ENCODE data around the gene FLAD1. TPM values are rescaled to one million over a fixed set of nuclear protein-coding genes. Genes with fewer than 3 reads are reported as not detected.

The FLAD1 gene
- total RNA-seq, 4 donors from 2014 or later = 12.8 to 23.5 (median 20.7) TPM

DNA sequence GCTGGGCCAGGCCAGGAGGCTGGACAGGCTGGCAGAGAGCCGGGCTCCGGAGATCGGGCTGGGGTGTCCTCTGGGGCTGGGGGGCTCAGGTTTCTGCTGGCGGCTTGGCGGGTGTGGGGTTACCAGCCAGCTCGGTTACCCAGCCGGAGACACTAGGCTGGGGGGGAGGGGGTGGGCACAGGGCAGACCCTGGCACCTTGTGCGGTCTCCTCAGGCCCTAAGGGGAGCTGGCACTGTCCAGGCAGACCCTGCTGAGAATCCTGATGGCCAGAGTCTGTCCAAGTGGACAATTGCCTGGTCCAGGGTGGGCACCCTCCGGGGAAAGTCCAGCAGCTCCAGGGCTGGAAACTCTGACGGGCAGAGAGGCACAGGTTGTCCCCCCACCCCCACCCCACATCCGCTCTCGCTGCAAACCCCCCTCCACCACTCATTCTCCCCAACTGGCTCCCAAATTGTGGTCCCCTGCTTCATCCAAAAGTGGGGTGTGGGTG lies 26.1 kb downstream of the FLAD1 start:
- Histone ChIP-seq H3K9me3 (no peaks in the 10 kb centered on the region), H3K4me1 (peaks cover 3 to 98% (median 47%) of the 10 kb centered on the region in 3 donors), H3K27me3 (no peaks in the 10 kb centered on the region), H3K36me3 (peaks cover 0 to 4% of the 10 kb centered on the region in 2 donors), H3K4me3 (peak overlapping the region in 1 of 2 donors; percentile 34), H3K27ac (peak overlapping the region in 3 of 4 donors; percentile 88 to 97 (median 97))
- WGBS, 2 donors (ENCODE audit: low coverage in 1 of 2) = no CpG with 5 or more reads among the region's 12 CpGs
- TF ChIP-seq EP300 (IDR thresholded peaks at IDR 0.05) (no peak), POLR2AphosphoS5 (IDR thresholded peaks at IDR 0.05) (no peak)
- TF ChIP-seq, protein P1, sequence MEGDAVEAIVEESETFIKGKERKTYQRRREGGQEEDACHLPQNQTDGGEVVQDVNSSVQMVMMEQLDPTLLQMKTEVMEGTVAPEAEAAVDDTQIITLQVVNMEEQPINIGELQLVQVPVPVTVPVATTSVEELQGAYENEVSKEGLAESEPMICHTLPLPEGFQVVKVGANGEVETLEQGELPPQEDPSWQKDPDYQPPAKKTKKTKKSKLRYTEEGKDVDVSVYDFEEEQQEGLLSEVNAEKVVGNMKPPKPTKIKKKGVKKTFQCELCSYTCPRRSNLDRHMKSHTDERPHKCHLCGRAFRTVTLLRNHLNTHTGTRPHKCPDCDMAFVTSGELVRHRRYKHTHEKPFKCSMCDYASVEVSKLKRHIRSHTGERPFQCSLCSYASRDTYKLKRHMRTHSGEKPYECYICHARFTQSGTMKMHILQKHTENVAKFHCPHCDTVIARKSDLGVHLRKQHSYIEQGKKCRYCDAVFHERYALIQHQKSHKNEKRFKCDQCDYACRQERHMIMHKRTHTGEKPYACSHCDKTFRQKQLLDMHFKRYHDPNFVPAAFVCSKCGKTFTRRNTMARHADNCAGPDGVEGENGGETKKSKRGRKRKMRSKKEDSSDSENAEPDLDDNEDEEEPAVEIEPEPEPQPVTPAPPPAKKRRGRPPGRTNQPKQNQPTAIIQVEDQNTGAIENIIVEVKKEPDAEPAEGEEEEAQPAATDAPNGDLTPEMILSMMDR (IDR thresholded peaks at IDR 0.05) = no peak
- ATAC-seq = no peak

- 88 to 98% methylated on average over 4 to 5 of the region's 5 CpGs for WGBS, 2 donors (ENCODE audit: low coverage in 1 of 2)
- peaks cover 1 to 95% (median 42%) of the 10 kb centered on the region in 3 donors for H3K4me1 ChIP-seq
- ATAC-seq = no peak
- H3K4me3 ChIP-seq = peak overlapping the region in 1 of 2 donors; percentile 34
- H3K36me3 ChIP-seq = peaks cover 0 to 9% of the 10 kb centered on the region in 2 donors
- H3K27me3 ChIP-seq = no peaks in the 10 kb centered on the region
- H3K9me3 ChIP-seq = no peaks in the 10 kb centered on the region
- TF ChIP-seq, protein P1 (IDR thresholded peaks at IDR 0.05) = no peak
- no peak for TF ChIP-seq EP300 (IDR thresholded peaks at IDR 0.05)
- no peak for TF ChIP-seq POLR2AphosphoS5 (IDR thresholded peaks at IDR 0.05)
- TF ChIP-seq POLR2A (IDR thresholded peaks at IDR 0.05) = no peak
- H3K27ac ChIP-seq = peak overlapping the region in 3 of 4 donors; percentile 88 to 97 (median 97)
Observed at GRCh38 chr1:155009742-155010141, 26.6 kb downstream of the FLAD1 start.

DNA sequence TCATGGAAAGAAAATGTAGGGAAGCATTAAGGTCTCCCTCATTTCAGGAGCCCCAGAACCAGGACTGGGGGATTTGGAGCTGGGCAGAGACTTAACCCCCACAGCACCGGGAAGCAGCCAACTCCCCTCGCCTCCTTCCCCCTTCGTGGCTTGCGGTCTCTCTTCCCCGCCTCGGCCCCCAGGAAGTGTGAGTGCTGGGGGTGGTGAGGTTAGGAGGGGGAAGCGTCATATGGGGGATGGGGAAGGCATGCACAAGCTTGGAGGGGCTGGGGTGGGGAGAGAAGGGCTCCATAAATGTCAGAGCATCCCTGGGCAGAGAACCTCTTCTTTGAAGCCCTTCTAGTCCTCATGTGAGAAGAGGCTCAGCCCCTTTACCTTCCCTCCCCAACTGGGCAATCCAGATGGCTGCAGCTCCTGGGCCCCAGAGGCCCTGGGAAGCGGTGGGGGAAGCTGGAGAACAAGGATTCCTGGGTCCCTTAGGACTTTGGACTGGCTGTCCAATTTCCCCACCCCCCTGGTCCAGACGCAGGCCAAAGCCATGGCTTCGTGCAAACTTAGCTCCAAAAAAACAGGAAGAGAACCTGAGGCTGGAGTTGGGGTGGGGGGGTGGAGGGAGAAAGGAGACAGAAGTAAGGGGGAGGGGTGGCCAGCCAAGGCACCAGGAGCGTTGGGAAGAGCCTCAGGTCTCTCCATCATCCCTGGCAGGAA lies 27.2 kb downstream of the FLAD1 start:
- 44 to 86% methylated on average over 1 to 6 of the region's 11 CpGs for WGBS, 2 donors (ENCODE audit: low coverage in 1 of 2)
- H3K9me3 ChIP-seq = no peaks in the 10 kb centered on the region
- peak overlapping the region in 3 of 4 donors; percentile 64 to 97 (median 88) for H3K27ac ChIP-seq
- ATAC-seq = no peak
- TF ChIP-seq, protein P1 (IDR thresholded peaks at IDR 0.05) = no peak
- TF ChIP-seq POLR2AphosphoS5 (IDR thresholded peaks at IDR 0.05) = no peak
- no peak for TF ChIP-seq POLR2A (IDR thresholded peaks at IDR 0.05)
- TF ChIP-seq EP300 (IDR thresholded peaks at IDR 0.05) = no peak
- peaks cover 0 to 88% (median 36%) of the 10 kb centered on the region in 3 donors for H3K4me1 ChIP-seq
- no peaks in the 10 kb centered on the region for H3K27me3 ChIP-seq
- H3K4me3 ChIP-seq = no peak overlapping the region
- H3K36me3 ChIP-seq = peaks cover 0 to 15% of the 10 kb centered on the region in 2 donors

- Histone ChIP-seq H3K36me3 (peaks cover 0 to 21% of the 10 kb centered on the region in 2 donors), H3K9me3 (no peaks in the 10 kb centered on the region), H3K4me1 (peaks cover 0 to 83% (median 32%) of the 10 kb centered on the region in 3 donors), H3K27me3 (no peaks in the 10 kb centered on the region), H3K4me3 (no peak overlapping the region), H3K27ac (peak overlapping the region in 3 of 4 donors; percentile 64 to 97 (median 88))
- no peak for ATAC-seq
- no peak for TF ChIP-seq POLR2AphosphoS5 (IDR thresholded peaks at IDR 0.05)
- TF ChIP-seq POLR2A (IDR thresholded peaks at IDR 0.05) = no peak
- no peak for TF ChIP-seq EP300 (IDR thresholded peaks at IDR 0.05)
- TF ChIP-seq, protein P1 (IDR thresholded peaks at IDR 0.05) = no peak
- 76% methylated on average over 5 of the region's 5 CpGs; no CpG with 5 or more reads in 1 of the 2 donors for WGBS, 2 donors (ENCODE audit: low coverage in 1 of 2)
Observed at GRCh38 chr1:155011004-155011416, 27.9 kb downstream of the FLAD1 start.

Measured in gastroesophageal sphincter (tissue), 4 donors.